ENCODE results near the gene EFHC2. TPM values are rescaled to one million over a fixed set of nuclear protein-coding genes. Genes with fewer than 3 reads are reported as not detected.

The EFHC2 gene
- total RNA-seq, 1 donor from 2014 or later: 0.10 TPM

- DNase-seq (ENCODE audit: low spot score): no peak
- no peak for ATAC-seq
Observed at GRCh38 chrX:44155126-44155525, 188.3 kb downstream of the EFHC2 start.

- no peak for DNase-seq (ENCODE audit: low spot score)
- no peak for ATAC-seq
Observed at GRCh38 chrX:44152852-44153251, 190.6 kb downstream of the EFHC2 start.

GRCh38 chrX:44147130-44147529, 196.3 kb downstream of the EFHC2 start:
- no peak for ATAC-seq

GRCh38 chrX:44144177-44144945, 199.1 kb downstream of the EFHC2 start:
- no peak for ATAC-seq
- DNase-seq (ENCODE audit: low spot score): no peak

More at GRCh38 chrX:44147130-44147529, 196.3 kb downstream of the EFHC2 start:
- DNase-seq (ENCODE audit: low spot score): no peak

- ATAC-seq: no peak
Observed at GRCh38 chrX:44143061-44143602, 200.3 kb downstream of the EFHC2 start.

GRCh38 chrX:44130189-44130588, 213.3 kb downstream of the EFHC2 start:
- DNase-seq (ENCODE audit: low spot score): no peak
- ATAC-seq: no peak

More at GRCh38 chrX:44143061-44143602, 200.3 kb downstream of the EFHC2 start:
- no peak for DNase-seq (ENCODE audit: low spot score)

GRCh38 chrX:44113337-44113736, 230.1 kb downstream of the EFHC2 start:
- ATAC-seq (no peak), DNase-seq (ENCODE audit: low spot score) (no peak)

GRCh38 chrX:44106864-44107263, 236.6 kb downstream of the EFHC2 start:
- no peak for DNase-seq (ENCODE audit: low spot score)
- ATAC-seq: no peak

- DNase-seq (ENCODE audit: low spot score): no peak
- no peak for ATAC-seq
Observed at GRCh38 chrX:44105228-44105913, 238.1 kb downstream of the EFHC2 start.

GRCh38 chrX:44104699-44105098, 238.8 kb downstream of the EFHC2 start:
- DNase-seq (ENCODE audit: low spot score): no peak
- no peak for ATAC-seq

- DNase-seq (ENCODE audit: low spot score) (no peak), ATAC-seq (no peak)
Observed at GRCh38 chrX:44101281-44101680, 242.2 kb downstream of the EFHC2 start.

GRCh38 chrX:44099366-44099765, 244.1 kb downstream of the EFHC2 start:
- ATAC-seq (no peak), DNase-seq (ENCODE audit: low spot score) (no peak)

Other genes starting within 250 kb of the EFHC2 start
- gene FUNDC1, start 199.2 kb upstream of the EFHC2 start, total RNA-seq: 2.8 TPM